SH-SY5Y (cell line): ENCODE data around the gene PPP2R2D.

Experiments used
- GATA2 ChIP-seq: IDR thresholded peaks from 2 replicates; pipeline ENCODE4 v1.6.1; 2011; ENCODE audit warnings: mild to moderate bottlenecking, low read depth, low read length
- GATA3 ChIP-seq: IDR thresholded peaks from 2 replicates; pipeline ENCODE4 v1.6.1; 2011; ENCODE audit warnings: low read depth, mild to moderate bottlenecking, low read length, moderate library complexity

The PPP2R2D gene

GRCh38 chr10:131998845-131999681, 98.3 kb downstream of the PPP2R2D start:
- TF ChIP-seq GATA2 (no peak), GATA3 (no peak)

GRCh38 chr10:132001238-132001972, 100.6 kb downstream of the PPP2R2D start:
- no peak for TF ChIP-seq GATA3
- TF ChIP-seq GATA2, result no peak

- TF ChIP-seq GATA3, result no peak
- TF ChIP-seq GATA2, result no peak
Measured at GRCh38 chr10:132002004-132002403, 101.2 kb downstream of the PPP2R2D start.

- TF ChIP-seq GATA2, result no peak
Measured at GRCh38 chr10:132003282-132003924, 102.6 kb downstream of the PPP2R2D start.

- TF ChIP-seq GATA2 (no peak), GATA3 (no peak)
Measured at GRCh38 chr10:132004052-132004451, 103.2 kb downstream of the PPP2R2D start.

- TF ChIP-seq GATA2, result no peak
- no peak for TF ChIP-seq GATA3
Measured at GRCh38 chr10:132005147-132005546, 104.3 kb downstream of the PPP2R2D start.

- TF ChIP-seq GATA3 (no peak), GATA2 (no peak)
Measured at GRCh38 chr10:132006966-132007365, 106.2 kb downstream of the PPP2R2D start.

- TF ChIP-seq GATA2 (no peak), GATA3 (no peak)
Measured at GRCh38 chr10:132007681-132008080, 106.9 kb downstream of the PPP2R2D start.
